GM06990 (cell line): Measurements from ENCODE around the gene CHCHD6.

ENCODE experiments used
- DNase-seq: peaks from one replicate; pipeline ENCODE4 v3.0.0-alpha.2; 2011; ENCODE audit not compliant: insufficient read length; ENCODE audit errors: extremely low read depth
- H3K27me3 ChIP-seq: replicated peaks from 2 replicates; pipeline ENCODE4 v1.6.0; 2011; ENCODE audit warnings: low read length; ENCODE audit not compliant: control insufficient read depth, insufficient read depth
- H3K36me3 ChIP-seq: 2 replicates; pipeline ENCODE4 v1.5.1; 2011; ENCODE audit warnings: low read length; ENCODE audit not compliant: control insufficient read depth, insufficient read depth
- H3K4me3 ChIP-seq: replicated peaks from 2 replicates; pipeline ENCODE4 v1.5.1; 2011; ENCODE audit warnings: low read depth, mild to moderate bottlenecking, control low read depth, low read length
- CTCF ChIP-seq: IDR thresholded peaks from 2 replicates; pipeline ENCODE4 v1.5.1; 2011; ENCODE audit warnings: low read length, control low read depth, mild to moderate bottlenecking, inconsistent platforms; ENCODE audit not compliant: insufficient read depth, poor library complexity, severe bottlenecking

CHCHD6 gene

DNA sequence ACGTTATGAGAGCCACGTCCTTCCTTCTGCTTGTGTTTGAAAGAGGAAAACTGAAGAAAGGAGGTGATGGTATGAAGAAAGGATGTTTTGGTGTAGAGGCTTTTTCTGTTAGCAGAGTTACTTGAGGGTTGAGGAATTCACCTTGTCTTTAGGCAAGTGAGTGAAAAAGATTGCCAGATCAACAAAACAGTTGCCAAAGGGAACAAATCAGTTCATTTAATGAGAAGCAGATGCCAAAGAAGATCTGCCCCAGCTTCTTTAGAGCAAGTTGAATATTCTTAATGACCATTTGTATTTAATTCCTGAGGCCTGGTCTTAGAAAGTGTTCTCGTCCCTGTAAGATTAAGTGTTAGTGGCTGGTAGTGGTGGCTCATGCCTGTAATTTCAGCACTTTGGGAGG lies 2.6 kb downstream of the CHCHD6 start:
- DNase-seq = no peak
- TF ChIP-seq CTCF = no peak
- H3K27me3 ChIP-seq = no peaks in the 10 kb centered on the region
- no peaks in the 10 kb centered on the region for H3K36me3 ChIP-seq
- no peak overlapping the region for H3K4me3 ChIP-seq

DNA sequence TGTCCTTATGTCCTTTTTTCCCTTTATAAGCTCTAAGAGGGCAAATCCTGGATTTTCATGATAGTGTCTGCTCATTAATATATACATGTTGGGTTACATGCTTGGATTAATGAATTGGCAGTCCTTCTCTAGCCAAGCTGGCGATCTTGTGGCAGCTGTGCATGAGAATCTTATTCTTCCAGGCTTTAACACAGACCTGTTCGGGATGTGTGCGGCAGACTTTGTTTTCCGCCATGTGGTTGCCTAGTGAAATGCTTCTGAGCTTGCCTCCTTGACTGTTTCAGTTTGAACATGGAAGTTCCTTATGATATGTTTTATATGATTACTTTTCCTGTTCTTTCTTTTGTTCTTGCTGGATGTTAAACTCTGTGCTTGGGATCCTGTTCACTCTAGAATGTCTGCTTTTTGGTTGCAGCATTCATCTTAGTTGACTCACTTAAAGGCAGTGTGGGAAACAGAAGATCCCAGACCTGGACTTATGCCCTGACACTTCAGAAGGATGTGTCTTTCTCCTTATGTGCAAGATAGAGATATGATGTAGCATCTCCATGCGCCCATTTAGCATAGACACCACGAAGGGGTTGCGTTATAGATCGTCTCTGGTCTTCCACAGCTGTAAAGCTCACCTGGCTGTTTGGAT lies 7.2 kb downstream of the CHCHD6 start:
- no peaks in the 10 kb centered on the region for H3K27me3 ChIP-seq
- DNase-seq = no peak
- no peaks in the 10 kb centered on the region for H3K36me3 ChIP-seq
- H3K4me3 ChIP-seq = no peak overlapping the region
- TF ChIP-seq CTCF = no peak

- no peak overlapping the region for H3K4me3 ChIP-seq
- no peaks in the 10 kb centered on the region for H3K36me3 ChIP-seq
- no peak for DNase-seq
- no peaks in the 10 kb centered on the region for H3K27me3 ChIP-seq
- TF ChIP-seq CTCF = no peak
These were observed 9.2 kb downstream of the CHCHD6 start for GRCh38 chr3:126713199-126713598.

DNA sequence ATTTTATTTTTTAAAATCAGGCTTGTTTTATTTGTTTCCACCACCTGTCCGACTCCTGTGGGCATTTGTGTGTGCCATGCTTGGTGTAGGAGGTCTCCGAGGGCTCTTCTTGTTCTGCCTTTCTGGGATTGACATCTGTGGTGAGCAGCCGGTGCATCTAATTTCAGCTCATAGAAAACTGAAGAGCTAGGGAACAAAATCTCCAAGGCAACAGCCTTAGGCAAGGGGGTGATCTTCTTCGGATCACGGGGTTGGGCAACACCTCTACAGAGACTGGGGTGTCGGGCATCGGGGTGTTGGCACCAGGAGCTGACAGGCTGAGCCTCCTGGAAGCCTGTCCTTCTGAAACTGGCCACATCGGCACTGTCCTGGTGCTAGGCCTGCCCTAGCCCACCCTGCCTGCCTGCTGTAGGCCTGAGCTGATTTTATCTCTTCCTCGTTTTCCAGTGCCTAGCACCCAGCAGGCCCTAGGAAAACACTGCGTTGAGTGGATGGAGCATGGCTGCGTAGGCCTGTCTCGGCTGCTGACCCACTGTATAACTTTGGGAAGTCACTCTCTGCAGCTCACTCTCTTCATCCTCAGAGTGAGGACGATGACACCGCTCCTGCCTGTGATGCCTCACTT lies 10.3 kb downstream of the CHCHD6 start:
- Histone ChIP-seq H3K4me3 (no peak overlapping the region), H3K27me3 (no peaks in the 10 kb centered on the region), H3K36me3 (no peaks in the 10 kb centered on the region)
- no peak for DNase-seq
- no peak for TF ChIP-seq CTCF

DNA sequence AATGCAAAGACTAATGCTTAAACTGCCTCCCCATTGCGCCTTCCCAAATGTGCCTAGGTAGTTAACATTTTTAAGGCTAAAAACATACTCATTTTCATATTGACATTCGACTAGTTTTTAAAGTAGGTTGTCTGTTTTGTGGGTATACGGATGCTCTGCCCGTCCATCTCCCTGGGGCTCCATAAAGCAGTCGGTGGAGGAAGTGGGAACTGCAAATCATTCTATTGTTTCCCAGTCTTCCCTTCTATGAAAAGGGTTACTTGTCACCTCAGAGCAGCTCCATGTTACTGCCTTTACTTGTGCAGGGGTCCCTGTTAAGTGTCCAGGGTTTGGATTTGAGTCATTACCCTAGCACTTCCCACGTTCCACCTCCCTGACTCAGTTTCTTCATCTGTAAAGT lies 10.9 kb downstream of the CHCHD6 start:
- H3K27me3 ChIP-seq = no peaks in the 10 kb centered on the region
- no peak overlapping the region for H3K4me3 ChIP-seq
- no peaks in the 10 kb centered on the region for H3K36me3 ChIP-seq
- DNase-seq = no peak
- no peak for TF ChIP-seq CTCF
